WTC11 (cell line): ENCODE measurements around the gene PCNX4.

Experiments
- ATF2 ChIP-seq: sonication (generic); formaldehyde crosslinking; IDR thresholded peaks from 2 replicates; pipeline ENCODE4 v1.8.1; 2022; ENCODE audit warnings: low read depth, missing genetic modification reagents, borderline replicate concordance
- CTCF ChIP-seq: fragments of 200-600 bp; IDR thresholded peaks from 2 replicates; pipeline ENCODE4 v1.8.0; 2022; ENCODE audit warnings: antibody characterized with exemption
- FOXJ3 ChIP-seq: sonication (generic); formaldehyde crosslinking; IDR thresholded peaks from 2 replicates; pipeline ENCODE4 v1.9.0; 2021; ENCODE audit warnings: missing genetic modification reagents, mild to moderate bottlenecking, borderline replicate concordance
- MAX ChIP-seq: sonication (generic); formaldehyde crosslinking; IDR thresholded peaks from 2 replicates; pipeline ENCODE4 v1.8.0; 2022; ENCODE audit warnings: mild to moderate bottlenecking, missing genetic modification reagents
- NR2C2 ChIP-seq: sonication (generic); formaldehyde crosslinking; IDR thresholded peaks from 2 replicates; pipeline ENCODE4 v1.8.0; 2022; ENCODE audit warnings: mild to moderate bottlenecking, missing genetic modification reagents
- ZNF263 ChIP-seq: sonication (generic); formaldehyde crosslinking; IDR thresholded peaks from 2 replicates; pipeline ENCODE4 v1.8.1; 2022; ENCODE audit warnings: low read depth, mild to moderate bottlenecking, moderate library complexity, missing genetic modification reagents

GRCh38 chr14:60134702-60135101, 43.0 kb downstream of the PCNX4 start:
- no peak for TF ChIP-seq MAX
- no peak for TF ChIP-seq CTCF
- no peak for TF ChIP-seq FOXJ3 (CRISPR knock-in tag)
- no peak for TF ChIP-seq ATF2
- no peak for TF ChIP-seq ZNF263 (CRISPR knock-in tag)
- TF ChIP-seq NR2C2 (CRISPR knock-in tag) = no peak
